Stimulated activated CD8-positive, alpha-beta memory T cell treated with anti-CD3 and anti-CD28 coated beads, Interleukin-2, amount 100 ng/mL, for 1 hour (primary cell): ENCODE data around the gene MCRIP1.

ENCODE experiments used
- DNase-seq, 2 donors: peaks; one replicate each; pipeline ENCODE4 v3.0.0-alpha.2; 2020; ENCODE audit warnings: low read depth in 2 of 2

Gene MCRIP1

DNA sequence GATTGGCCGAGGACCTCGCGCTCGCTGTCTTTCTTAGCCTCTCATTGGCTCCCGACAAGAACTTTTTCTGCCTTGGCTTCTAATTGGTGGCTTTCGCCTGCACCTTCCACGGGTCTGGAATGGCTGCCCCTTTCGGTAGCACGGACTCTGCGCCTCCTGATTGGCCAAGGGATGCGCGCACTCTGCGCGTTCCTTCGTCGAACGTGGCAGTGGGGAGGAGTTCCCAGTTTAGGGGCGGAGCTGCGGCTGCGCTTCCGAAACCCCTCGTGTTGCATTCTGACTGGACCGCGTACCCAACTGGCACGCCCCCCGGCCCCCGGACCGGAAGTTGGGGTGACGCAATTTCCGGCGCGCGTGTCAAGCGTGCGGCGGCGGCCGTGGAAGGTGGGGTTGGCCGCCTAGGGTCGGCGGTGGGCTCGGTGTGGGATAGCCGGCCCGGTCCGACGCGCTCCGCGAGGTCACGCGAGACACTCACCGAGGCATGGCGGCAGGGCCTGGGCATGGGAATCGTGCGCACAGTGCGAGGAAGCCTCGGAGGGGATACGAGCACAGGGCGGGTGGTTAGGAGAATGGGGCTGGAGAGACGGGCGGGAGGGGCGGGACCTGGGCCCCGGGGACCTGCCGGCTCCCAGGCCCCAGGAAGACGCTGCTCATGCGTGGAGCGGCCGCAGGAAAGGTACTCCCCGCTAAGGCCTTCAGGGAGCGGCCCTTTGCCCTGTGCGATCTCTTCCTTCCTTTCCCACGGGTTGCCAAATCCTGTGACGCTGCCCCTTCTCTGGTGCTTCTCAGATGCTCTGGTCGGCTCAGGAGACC is 27.9 kb upstream of the MCRIP1 start:
- peak; percentile 98 to 99 for DNase-seq

DNA sequence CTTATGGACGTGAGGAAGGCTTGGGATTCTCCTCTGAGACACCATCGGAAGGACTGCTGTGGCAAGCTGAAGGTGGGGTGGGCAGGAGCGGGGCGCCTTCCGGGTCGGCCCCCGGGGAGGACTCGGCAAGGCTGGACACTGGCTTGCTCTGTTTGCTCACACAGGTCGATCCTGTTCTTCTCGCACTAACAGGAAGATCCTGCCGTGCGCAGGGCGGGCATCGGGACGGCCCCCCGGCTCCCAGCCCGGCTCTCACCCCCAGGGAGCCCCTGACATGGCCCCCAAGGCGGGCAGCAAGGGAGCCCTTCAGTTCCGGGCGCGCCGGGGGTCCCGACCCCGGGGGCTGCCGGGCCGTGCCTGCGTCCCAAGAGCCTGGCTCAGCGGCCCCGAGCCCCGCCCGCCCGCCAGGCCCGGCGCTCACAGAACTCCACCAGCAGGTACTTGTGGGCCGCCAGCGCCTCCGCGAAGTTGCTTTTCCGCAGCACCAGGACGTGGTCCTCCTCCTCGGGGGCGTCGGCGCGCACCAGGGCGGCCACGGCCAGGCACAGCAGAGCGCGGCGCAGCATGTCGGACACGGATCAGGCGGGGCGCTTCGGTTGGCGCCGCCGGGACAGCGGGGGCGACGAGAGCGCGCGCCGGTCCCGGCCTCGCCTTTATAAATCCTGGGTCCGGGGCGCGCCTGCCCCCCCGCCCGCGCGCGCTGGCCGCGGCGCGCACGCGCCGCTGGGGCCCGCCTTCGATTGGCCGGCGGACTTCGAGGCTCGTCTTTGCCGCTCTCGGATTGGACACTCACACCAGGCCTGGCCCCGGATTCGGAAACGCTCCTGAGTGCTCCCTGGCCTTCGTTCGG is 27.0 kb upstream of the MCRIP1 start, which contains the start of gene P4HB:
P4HB (minus strand) TSS at position 630 of the 850 bp plus-strand sequence; CDS start at position 566, 64 bp downstream.
- no peak for DNase-seq

DNA sequence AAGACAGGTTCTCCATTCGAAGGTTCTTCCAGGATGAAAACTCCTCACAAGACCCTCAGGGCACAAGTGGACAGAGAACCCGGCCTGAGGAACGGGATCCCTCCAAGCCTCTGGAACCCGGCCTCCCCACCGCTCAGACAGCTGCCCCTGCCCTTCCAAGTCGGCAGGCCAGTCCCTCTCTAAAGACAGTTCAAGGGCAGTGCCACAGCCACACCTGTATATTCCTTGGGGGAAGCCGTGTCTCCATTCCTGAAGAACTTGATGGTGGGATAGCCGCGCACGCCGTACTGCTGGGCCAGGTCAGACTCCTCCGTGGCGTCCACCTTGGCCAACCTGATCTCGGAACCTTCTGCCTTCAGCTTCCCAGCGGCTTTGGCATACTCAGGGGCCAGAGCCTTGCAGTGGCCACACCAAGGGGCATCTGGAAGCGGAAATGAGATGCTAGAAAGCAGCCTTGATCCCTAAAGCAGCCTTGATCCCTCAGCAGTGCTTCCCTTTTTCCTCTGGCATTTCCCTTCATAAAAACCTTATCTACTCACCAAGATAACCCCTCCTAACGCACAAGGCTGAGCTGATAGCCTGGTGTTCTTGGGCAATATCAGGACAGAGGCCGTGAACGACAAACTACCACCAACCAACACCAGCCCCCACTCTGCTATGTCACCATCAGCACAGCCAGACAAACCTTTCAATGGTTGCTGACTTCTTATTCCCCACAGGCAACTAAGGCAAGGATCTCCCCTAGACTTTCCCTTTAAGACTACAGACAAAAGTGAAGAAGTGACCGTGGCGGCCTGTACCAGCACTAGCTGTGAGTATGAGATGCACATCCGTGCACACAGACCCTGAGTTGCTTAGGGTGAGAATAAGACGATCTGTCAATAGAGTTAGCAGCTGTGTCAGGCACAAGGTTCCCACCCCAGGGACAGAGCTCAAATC is 26.1 kb upstream of the MCRIP1 start:
- DNase-seq: no peak

DNA sequence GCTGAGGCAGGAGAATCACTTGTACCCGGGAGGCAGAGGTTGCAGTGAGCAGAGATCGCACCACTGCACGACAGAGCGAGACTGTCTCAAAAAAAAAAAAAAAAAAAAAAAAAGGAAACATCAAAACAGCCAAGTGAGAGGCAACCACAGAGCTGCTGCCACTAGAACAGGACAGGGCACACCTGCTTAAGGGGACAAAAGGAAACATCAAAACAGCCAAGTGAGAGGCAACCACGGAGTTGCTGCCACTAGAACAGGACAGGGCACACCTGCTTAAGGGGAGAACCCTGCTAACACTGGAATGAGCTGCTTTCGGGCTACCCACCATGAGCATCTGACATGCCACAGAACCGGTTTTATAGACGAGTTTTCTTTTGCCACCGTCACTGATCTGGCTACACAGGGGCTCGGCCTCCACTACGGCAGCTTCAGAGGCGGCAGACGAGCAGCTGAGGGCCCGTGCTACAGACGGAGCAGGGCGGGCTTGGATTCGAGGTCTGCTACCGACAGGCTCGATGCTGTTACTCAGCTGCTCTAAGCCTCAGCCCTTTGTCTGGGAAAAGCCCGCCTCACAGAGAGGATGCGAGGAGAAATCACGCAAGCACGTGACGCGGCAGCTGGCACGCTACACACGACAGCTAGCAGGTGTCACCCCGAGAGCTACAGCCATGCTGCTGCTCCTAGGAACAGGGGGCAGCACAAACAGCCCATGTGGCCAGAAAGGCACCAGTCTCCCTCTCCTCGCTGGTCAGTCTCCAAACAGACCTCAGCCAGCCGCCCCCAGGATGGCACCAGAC is 25.3 kb upstream of the MCRIP1 start:
- no peak for DNase-seq

DNA sequence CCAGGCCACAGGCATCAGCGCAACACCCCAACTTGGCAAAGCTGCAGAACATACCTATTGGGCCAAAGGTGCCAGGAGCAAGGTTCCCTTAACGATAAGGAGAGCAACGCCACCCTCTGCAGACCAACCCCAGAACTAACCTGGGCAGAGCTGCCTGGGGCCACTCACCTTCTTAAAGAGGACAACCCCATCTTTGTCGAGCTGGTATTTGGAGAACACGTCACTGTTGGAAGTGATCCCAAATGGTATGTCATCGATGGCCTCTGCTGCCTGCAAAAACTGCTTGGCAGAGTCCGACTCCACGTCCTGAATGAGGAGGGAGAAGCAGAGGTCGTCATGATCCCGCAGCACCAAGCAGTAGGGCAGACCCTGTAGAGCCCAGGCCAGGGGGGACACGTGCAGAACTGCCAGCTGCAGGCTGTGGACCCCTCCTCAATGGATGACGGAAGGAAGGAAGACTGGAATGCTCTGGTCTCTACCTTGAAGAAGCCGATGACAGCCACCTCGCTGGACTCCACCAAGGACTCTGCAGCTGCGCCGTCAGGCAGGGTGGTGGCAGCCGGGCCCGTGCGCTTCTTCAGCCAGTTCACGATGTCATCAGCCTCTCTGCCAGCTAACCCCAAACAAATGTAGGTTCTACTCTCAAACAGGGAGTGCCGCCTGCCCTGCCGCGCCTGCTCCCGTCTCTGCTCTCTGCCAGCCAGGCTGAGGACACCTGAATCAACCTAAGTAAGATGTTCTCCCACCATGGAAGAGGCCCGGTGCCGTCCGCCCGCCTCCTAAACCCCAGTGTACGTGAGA is 22.1 kb upstream of the MCRIP1 start:
- DNase-seq: no peak

DNA sequence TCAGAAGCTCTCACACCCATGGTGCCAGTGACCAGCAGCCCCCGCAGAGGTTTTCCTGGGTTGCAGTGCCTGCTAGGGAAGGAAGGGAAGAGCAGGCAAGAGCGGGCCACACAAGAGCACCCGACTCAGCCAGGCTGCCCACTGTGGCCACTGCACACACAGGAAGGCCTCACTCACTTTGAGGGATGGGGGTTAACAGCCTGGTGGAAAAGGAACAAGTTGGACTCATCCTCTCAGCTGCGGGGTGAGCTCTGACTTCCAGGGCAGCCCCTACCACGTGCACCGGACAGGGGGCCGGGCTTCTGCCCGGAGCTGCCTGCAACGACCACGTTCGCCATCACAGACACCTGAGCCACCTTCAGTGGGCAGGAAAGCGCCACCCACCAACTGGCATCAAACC is 19.1 kb upstream of the MCRIP1 start:
- no peak for DNase-seq

DNA sequence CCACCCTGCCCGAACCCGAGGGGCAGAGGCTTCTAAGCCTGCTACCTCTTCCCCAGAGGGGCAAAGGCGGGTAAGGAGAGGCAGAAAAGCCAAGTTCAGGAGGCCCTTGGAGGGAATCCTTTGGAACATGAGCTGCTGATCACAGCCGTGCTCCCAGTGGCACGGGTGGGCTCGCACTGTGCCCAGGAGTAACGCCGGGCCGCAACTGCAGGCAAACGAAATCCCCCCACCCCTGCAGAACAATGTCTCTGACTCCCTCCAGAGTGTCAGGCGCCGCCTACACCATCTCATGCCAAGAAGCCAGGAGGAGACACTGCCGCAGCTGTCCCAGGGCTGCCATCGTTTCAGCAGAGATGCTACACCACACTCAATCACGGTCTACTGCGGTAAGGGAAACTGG is 18.3 kb upstream of the MCRIP1 start:
- DNase-seq: no peak

DNA sequence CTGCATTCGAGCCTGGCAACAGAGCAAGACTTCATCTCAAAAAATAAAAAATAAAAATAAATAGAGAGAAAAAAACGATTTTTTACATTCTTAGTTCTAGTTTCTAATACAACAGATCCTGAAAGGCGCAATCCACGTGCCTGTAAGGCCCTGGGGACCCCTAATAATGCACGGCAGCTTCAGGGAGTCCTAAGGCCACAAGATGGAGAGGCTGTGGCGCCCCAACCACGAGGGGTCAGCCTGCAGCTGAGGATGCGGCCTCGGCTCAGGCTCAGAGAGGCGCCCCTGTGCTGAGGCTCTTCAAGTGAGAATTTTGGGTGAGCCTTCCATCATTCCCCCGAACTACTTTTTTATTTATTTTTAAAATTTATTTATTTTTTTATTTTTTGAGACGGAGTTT is 16.4 kb upstream of the MCRIP1 start:
- no peak for DNase-seq

DNA sequence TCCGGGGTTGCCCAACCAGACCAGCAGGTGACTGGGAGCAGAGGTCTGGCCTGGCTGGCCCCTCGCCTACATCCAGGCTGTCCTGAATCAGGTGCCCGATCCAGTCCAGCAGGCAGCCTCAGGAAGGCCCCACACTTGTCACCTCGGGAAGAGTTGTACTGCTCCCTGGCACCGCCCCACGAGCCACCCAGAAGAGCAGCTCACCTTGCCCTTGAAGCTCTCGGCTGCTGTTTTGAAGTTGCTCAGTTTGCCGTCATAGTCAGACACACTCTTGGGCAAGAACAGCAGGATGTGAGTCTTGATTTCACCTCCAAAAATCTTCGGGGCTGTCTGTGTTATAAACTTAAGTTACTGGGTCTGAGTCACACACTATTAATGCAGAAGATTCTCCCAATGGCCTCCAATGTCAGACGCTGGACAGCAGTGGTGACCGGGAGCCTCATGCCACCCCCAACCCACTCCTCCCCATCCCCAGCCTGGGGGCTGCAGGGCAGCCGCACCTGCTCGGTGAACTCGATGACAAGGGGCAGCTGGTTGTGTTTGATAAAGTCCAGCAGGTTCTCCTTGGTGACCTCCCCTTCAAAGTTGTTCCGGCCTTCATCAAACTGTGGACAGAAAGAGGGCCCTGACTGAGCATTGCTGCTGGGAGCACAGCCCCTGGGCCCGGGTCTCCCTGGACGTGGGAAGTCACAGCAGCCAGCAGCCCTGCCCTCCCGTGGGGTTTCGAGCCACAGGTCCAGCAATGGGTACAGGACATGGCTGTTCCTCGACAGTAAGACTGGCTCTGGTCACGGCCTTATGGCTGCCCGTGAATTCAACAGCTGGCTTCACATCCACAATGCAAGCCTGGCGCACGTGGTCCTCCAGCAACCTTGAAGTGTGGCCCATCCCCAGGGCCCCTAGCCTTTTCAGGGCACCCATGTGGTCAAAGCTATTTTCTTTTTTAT is 13.9 kb upstream of the MCRIP1 start:
- no peak for DNase-seq

DNA sequence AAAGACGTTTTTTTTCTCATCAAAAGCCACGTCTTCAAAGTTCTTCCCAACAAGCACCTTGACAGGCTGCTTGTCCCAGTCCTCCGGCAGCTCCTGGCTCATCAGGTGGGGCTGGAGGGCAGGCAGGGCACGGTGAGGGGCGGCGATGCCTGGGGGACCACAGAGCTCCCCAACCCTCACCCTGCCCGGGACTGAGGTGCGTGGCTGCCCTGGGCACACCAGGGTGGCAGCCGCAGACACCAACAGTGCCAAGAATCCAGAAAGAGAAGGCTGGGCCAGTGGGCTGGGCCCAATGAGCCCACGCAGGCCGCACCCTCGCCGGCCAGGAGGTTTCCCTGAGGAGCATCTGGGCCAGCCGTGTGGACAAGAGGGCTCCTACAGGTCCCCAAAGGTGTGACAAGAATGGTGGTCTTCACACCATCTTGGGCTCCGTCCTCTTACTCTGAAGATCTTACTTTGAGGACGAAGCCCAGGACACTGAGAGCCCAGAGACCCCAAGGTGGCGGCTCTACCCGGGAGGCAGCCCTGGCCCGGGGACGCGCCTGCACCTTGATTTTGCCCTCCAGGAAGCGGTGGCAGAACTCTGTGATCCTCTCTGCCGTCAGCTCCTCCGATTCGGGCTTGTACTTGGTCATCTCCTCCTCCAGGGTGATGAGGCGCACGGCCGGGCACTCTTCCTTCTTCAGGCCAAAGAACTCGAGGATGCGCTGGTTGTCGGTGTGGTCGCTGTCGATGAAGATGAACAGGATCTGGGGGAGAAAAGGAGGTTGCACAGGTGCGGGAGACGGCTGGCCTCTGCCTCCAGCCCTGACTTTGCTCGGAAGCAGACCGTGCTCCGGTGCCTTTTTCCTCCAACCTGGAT is 13.0 kb upstream of the MCRIP1 start:
- DNase-seq: no peak

DNA sequence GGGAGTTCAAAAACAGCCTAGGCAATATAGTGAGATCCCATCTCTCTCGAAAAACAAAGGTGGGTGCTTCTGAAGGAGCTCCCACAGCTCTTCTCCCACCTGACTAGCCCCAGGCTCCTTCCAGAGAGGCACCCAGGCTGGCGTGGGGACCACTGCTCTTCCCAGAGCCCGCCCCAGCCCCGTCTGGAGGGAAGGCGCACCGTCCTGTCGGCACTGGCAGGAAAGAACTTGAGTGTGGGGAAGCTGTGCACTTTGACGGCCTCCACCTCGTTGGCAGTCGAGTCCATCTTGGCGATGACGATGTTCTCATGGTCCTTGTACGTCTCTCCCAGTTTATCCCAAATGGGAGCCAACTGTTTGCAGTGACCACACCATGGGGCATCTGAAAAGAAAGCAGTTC is 12.3 kb upstream of the MCRIP1 start:
- DNase-seq: no peak

DNA sequence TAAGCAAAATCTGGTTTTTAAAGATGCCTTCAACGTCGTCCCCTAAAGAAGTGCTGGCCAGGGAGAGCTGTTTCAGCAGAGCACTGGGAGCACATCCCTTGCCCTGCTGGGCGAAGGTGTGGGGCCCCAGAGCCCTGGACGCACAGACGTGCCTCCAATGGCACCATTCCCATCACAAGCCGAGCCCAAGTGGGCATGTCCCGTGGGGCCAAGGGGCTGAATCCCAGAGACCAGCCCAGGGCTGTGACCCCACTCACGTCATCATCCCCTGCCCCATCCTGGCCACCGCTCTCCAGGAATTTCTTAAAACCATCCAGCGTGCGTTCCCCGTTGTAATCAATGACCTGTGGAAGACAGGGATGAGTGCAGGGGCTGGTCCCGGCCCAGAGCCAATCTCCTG is 11.8 kb upstream of the MCRIP1 start:
- DNase-seq: no peak

DNA sequence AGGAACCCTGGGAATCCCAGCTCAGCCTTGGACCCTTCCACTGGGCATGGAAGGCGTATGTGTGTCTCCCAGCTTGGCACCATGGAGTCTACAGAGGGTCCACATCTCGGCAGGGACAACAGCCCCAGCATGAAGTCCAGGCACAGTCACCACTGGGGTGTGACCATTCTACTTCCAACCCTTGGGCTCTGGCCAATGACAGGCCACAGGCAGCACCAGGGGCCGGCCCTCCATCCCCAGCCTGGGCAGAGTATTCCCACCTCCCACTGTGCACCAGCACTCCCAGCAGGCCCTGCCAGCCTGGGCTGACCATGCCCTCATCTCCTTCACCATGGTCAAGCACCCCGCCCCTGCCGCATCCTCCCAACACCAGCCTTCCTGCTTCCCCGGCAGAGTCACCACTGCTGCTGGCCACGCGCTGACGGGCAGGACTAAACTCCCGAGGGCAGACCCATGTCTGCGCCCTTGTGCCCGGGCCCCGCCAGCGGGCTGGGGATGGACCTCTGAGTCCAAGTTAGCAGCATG is 11.3 kb upstream of the MCRIP1 start:
- no peak for DNase-seq

DNA sequence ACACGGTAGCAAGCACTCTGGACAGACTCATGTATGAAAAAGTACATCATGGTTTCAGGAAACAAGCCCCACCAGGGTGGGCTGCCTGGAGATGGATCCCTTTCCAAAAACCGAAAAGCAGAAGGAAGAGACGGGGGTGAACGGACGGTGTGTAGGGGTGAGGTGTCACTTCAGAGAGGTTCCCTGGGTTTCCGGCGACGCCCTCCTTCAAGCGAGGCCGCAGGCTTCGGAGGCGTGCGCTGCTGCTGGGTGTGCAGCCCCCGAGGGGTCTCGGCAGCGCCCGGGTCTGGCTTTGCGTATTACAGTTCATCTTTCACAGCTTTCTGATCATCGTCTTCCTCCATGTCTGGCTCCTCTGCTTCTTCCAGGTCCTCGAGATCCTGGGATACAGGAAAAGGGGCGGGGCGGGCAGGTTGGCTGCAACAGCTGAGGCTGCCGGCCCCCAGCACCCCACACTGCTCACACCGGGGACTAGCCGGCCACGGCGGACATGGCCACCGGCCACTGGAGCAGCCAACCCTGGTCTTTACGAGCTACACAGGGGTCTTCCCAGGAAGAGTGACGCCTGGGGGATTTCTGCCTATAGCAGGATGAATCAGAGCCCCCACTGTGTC is 10.7 kb upstream of the MCRIP1 start:
- DNase-seq: no peak

DNA sequence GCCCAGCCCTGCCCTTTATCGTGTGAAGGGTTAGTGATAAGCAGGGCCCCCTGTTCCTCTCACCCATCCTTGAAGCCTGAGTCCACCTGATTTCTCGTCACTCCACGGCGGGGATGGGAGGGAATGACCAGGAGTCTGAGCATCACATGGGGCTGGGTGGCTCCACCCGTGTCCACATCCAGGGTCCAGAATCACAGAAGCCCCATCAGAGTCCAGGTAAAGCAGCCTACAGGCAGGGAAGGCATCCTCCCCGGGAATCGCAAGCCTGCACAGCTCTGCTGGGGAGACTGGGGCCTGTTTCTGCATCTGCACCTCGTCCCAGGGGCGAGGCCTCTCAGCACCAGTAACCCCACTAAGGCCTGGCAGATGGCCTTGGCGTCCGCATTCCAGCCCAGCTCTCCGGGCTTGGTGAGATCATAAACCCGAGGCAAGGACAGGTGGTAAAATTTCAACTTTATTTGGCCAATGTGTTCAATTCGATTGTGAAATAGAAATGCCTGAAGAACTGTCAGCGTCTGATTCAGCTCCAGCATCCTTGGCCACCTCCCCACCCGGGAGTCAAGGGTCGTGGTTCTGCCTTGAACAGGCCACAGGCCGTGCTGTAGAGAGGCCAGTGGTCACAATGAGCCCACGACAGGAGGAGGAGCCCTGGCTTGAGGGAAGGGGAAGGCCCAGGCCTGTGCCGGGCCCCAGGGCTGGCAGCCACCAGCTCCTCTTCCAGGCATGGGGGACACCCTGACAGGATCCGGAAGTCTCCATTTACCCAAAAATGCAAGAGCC is 9.8 kb upstream of the MCRIP1 start:
- DNase-seq: no peak

DNA sequence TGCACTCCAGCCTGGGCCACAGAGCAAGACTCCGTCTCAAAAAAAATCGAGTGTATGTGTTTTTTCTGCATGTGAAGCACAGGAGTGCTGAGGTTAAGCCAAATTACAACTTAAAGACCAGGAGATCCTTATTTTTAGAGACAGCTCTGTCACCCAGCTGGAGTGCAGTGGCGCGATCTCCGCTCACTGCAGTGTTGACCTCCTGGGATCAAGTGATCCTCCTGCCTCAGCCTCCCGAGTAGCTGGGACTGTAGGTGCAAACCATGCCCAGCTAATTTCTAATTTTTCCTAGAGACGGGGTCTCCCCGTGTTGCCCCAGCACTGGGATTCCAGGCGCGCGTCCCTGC is 9.3 kb upstream of the MCRIP1 start:
- DNase-seq: no peak

DNA sequence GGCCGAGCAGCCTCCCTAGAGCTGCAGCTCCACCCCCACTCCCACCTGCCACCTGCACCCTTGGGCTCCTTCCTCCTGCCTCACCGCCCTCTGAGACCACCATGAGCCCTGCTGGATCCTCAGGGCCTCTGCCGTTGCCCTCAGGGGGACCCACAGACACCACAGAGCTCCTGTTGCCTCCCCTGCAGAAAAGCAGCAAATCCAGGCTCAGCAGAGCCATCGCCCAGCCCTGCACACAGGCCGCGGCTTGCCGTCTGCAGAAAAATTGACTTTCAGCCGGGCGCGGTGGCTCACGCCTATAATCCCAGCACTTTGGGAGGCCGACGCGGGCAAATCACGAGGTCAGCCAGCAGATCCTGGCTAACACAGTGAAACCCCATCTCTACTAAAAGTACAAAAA is 8.8 kb upstream of the MCRIP1 start:
- no peak for DNase-seq
